Fibroblast of lung (primary cell): ENCODE measurements around the gene NBR1. TPM values are rescaled to one million over a fixed set of nuclear protein-coding genes. Genes with fewer than 3 reads are reported as not detected.

Experiments used
- polyA plus RNA-seq, 2 donors: library from polyadenylated mRNA; depleted of rRNA in 1 of 2; stranded (reverse) in 1 of 2; unstranded in 1 of 2; fragments of >200 nt; gene quantifications; 2 replicates each; pipeline ENCODE4 v1.2.1, GENCODE V29; 2011 to 2012; ENCODE audit warnings: missing spikeins in 1 of 2
- total RNA-seq: library from RNA; depleted of rRNA; stranded (reverse); fragments of >200 nt; gene quantifications from 2 replicates; pipeline ENCODE4 v1.2.1, GENCODE V29; 2014

NBR1 gene
- total and polyA plus RNA-seq, 2 donors (not counting 1 experiment from before 2014, with no cell fraction given): 91.8 to 134 TPM

Other genes starting within 250 kb of the NBR1 start
- gene AARSD1, start 206.8 kb upstream of the NBR1 start, total RNA-seq: 17.7 and 21.6 TPM in 2 replicates
- 37.3 and 51.2 TPM in 2 replicates for gene AARSD1, start 206.8 kb upstream of the NBR1 start, polyA plus RNA-seq
- gene PTGES3L, start 191.1 kb upstream of the NBR1 start, total RNA-seq: 0.17 TPM in 1 of 2 replicates, not detected in the other
- 0.24 and 1.7 TPM in 2 replicates for gene PTGES3L, start 191.1 kb upstream of the NBR1 start, polyA plus RNA-seq
- gene RUNDC1, start 190.6 kb upstream of the NBR1 start, total RNA-seq: 7.7 and 8.8 TPM in 2 replicates
- gene RUNDC1, start 190.6 kb upstream of the NBR1 start, polyA plus RNA-seq: 6.3 and 8.0 TPM in 2 replicates
- 902 and 1,145 TPM in 2 replicates for gene RPL27, start 172.8 kb upstream of the NBR1 start, total RNA-seq
- 3,313 and 3,346 TPM in 2 replicates for gene RPL27, start 172.8 kb upstream of the NBR1 start, polyA plus RNA-seq
- gene IFI35, start 164.4 kb upstream of the NBR1 start, total RNA-seq: 31.3 and 34.5 TPM in 2 replicates
- gene IFI35, start 164.4 kb upstream of the NBR1 start, polyA plus RNA-seq: 33.4 and 52.0 TPM in 2 replicates
- gene VAT1, start 148.8 kb upstream of the NBR1 start, total RNA-seq: 259 and 297 TPM in 2 replicates
- 234 and 362 TPM in 2 replicates for gene VAT1, start 148.8 kb upstream of the NBR1 start, polyA plus RNA-seq
- 0.77 and 0.99 TPM in 2 replicates for gene RND2, start 146.0 kb upstream of the NBR1 start, total RNA-seq
- 0.54 and 0.95 TPM in 2 replicates for gene RND2, start 146.0 kb upstream of the NBR1 start, polyA plus RNA-seq
- gene BRCA1, start 45.9 kb upstream of the NBR1 start, total RNA-seq: 5.1 and 9.9 TPM in 2 replicates
- 7.5 and 18.3 TPM in 2 replicates for gene BRCA1, start 45.9 kb upstream of the NBR1 start, polyA plus RNA-seq
- gene TMEM106A, start 40.7 kb downstream of the NBR1 start, total RNA-seq: 0.77 and 1.5 TPM in 2 replicates
- 6.7 and 9.3 TPM in 2 replicates for gene TMEM106A, start 40.7 kb downstream of the NBR1 start, polyA plus RNA-seq
- not detected in 2 replicates for gene CCDC200, start 57.4 kb downstream of the NBR1 start, total RNA-seq
- gene CCDC200, start 57.4 kb downstream of the NBR1 start, polyA plus RNA-seq: not detected in 2 replicates
- gene RNU2-1, start 62.8 kb downstream of the NBR1 start, total RNA-seq: not detected in 2 replicates
- not detected in 2 replicates for gene RNU2-1, start 62.8 kb downstream of the NBR1 start, polyA plus RNA-seq
- 46.4 and 60.6 TPM in 2 replicates for gene ARL4D, start 227.8 kb downstream of the NBR1 start, total RNA-seq
- gene ARL4D, start 227.8 kb downstream of the NBR1 start, polyA plus RNA-seq: 12.5 and 14.0 TPM in 2 replicates